ENCODE measurements around the gene BRSK2.
"Not testable (repeated sequence)": the region's sequence is repeated elsewhere in the genome, so short reads cannot be mapped to it uniquely, and the experiment has no call there.

BRSK2 gene

GRCh38 chr11:1411301-1411700 is 21.6 kb downstream of the BRSK2 start:
- no peak for TF ChIP-seq ZNF449 (tag by site-specific recombination; IDR thresholded peaks at IDR 0.05)
- no peak for TF ChIP-seq ZNF221 (tag by site-specific recombination; IDR thresholded peaks at IDR 0.05; ENCODE audit: borderline replicate concordance)
- TF ChIP-seq ZNF610 (tag by site-specific recombination; IDR thresholded peaks at IDR 0.05; ENCODE audit: borderline replicate concordance): no peak
- TF ChIP-seq ZNF544 (tag by site-specific recombination; IDR thresholded peaks at IDR 0.05): no peak
- no peak for TF ChIP-seq TSHZ1 (tag by site-specific recombination; IDR thresholded peaks at IDR 0.05; ENCODE audit: borderline replicate concordance)
- TF ChIP-seq ZNF274 (IDR thresholded peaks at IDR 0.05; ENCODE audit: low read length): no peak
- TF ChIP-seq ZNF274 (tag by site-specific recombination; IDR thresholded peaks at IDR 0.05; ENCODE audit: borderline replicate concordance): no peak
- no peak for TF ChIP-seq ZNF174 (tag by site-specific recombination; IDR thresholded peaks at IDR 0.05)
- no peak for TF ChIP-seq ZNF19 (tag by site-specific recombination; IDR thresholded peaks at IDR 0.05; ENCODE audit: low read depth)
- no peak for TF ChIP-seq HOXA7 (CRISPR knock-in tag; IDR thresholded peaks at IDR 0.05; ENCODE audit: borderline replicate concordance)
- no peak for TF ChIP-seq ZNF18 (tag by site-specific recombination; IDR thresholded peaks at IDR 0.05)
- no peak overlapping the region for H3K27ac ChIP-seq (ENCODE audit: extremely low read depth, low read depth, low read length)
- no peaks in the 10 kb centered on the region for H3K9me3 ChIP-seq (ENCODE audit: control insufficient read depth, insufficient read depth, low read depth, low read length)
- peaks cover 0 to 10% of the 10 kb centered on the region in 2 experiments; a peak in 1 of 3 replicates for H3K36me3 ChIP-seq (ENCODE audit: control insufficient read depth in 2 of 2, insufficient read depth in 1 of 2, low read length in 2 of 2)
- ChIA-PET CTCF (interaction anchor here (0.5 kb wide), 1 partner anchor 84 kb away, joined by 3 read pairs; no protein-coding TSS in a partner anchor), POLR2A (no interaction called here)
- no peak overlapping the region for H3K4me3 ChIP-seq (ENCODE audit: low read depth, low read length)
- no peaks in the 10 kb centered on the region for H3K4me1 ChIP-seq (ENCODE audit: control insufficient read depth, insufficient read depth, low read length)

- H3K9me3 ChIP-seq (ENCODE audit: control insufficient read depth, insufficient read depth, low read depth, low read length); H3K27ac ChIP-seq (ENCODE audit: extremely low read depth, low read depth, low read length); H3K4me3 ChIP-seq (ENCODE audit: low read depth, low read length); H3K4me1 ChIP-seq (ENCODE audit: control insufficient read depth, insufficient read depth, low read length); POLR2A ChIA-PET; H3K36me3 ChIP-seq (ENCODE audit: control insufficient read depth in 2 of 2, insufficient read depth in 1 of 2, low read length in 2 of 2): not testable (repeated sequence)
- CTCF ChIA-PET: interaction anchor here (0.5 kb wide), 1 partner anchor 84 kb away, joined by 3 read pairs; no protein-coding TSS in a partner anchor
Observed at GRCh38 chr11:1411739-1412138, 22.0 kb downstream of the BRSK2 start.

GRCh38 chr11:1412377-1413095 is 22.8 kb downstream of the BRSK2 start:
- peaks cover 0 to 10% of the 10 kb centered on the region in 2 experiments; a peak in 1 of 3 replicates for H3K36me3 ChIP-seq (ENCODE audit: control insufficient read depth in 2 of 2, insufficient read depth in 1 of 2, low read length in 2 of 2)
- TF ChIP-seq ZNF560 (tag by site-specific recombination; IDR thresholded peaks at IDR 0.05; ENCODE audit: borderline replicate concordance): no peak
- TF ChIP-seq ZNF302 (tag by site-specific recombination; IDR thresholded peaks at IDR 0.05; ENCODE audit: low read depth): no peak
- ChIA-PET CTCF (no interaction called here), POLR2A (no interaction called here)
- no peak overlapping the region for H3K4me3 ChIP-seq (ENCODE audit: low read depth, low read length)
- no peaks in the 10 kb centered on the region for H3K4me1 ChIP-seq (ENCODE audit: control insufficient read depth, insufficient read depth, low read length)
- H3K9me3 ChIP-seq (ENCODE audit: control insufficient read depth, insufficient read depth, low read depth, low read length): no peaks in the 10 kb centered on the region
- no peak overlapping the region for H3K27ac ChIP-seq (ENCODE audit: extremely low read depth, low read depth, low read length)

Measured in HEK293 (cell line).